Astrocyte of the cerebellum (primary cell): ENCODE data around the gene INHBA.

Experiments
- DNase-seq: peaks from one replicate; pipeline ENCODE4 v3.0.0-alpha.2; 2011; ENCODE audit warnings: low read depth
- H3K4me3 ChIP-seq: 2 replicates; pipeline ENCODE4 v1.5.1; 2011; ENCODE audit warnings: mild to moderate bottlenecking, low read depth, low read length, moderate library complexity
- CTCF ChIP-seq: IDR thresholded peaks from 2 replicates; pipeline ENCODE4 v1.5.1; 2012; ENCODE audit warnings: low read length, low read depth, moderate library complexity, mild to moderate bottlenecking; ENCODE audit errors: missing control alignments
- in situ Hi-C: cut with HindIII; loops from 2 replicates; pipeline ENCODE4 v1.10.0; 2017; ENCODE audit warnings: low sequenced_read_pairs

INHBA gene

DNA sequence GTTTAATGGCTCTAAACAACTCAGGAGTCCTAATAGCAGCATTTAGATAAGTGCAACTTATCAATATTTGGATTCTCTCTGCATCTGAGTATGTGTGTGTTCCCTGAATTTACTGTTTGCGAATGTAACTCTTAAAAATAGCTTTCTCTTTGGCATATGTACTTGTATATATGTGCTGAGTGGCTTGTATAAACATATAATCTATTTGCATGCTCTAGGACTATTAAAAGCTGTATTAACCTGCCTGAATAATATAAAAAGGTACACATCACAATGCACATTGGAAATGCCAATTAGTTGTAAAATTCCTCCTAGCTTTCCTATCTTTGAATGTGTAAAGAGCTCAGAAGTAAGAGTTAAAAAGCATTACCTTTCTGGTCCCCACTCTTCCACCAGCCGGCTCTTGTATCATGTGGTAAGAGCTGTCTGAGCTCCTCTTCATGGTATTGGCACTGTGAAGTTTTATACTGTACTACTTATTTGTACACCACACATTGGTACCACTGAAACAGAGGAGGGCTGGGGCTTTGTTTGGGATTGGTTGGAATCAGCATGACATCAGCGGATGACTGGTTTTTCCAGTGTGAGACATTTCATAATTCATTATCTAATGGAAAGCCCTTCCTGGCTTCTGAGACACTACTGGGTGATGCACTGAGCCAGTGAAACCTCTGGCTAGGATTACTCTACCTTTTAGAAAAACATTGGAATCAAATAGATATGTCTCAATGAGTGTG is at the start of gene INHBA:
Gene INHBA, minus strand, starts transcription at position 456 of the 737 bp plus-strand sequence. CDS start 2,716 bp downstream, outside the sequence.
- DNase-seq, result peak; percentile 63
- in situ Hi-C loops, result no loop called here
- H3K4me3 ChIP-seq, result peak within 1 kb of the TSS; percentile 48
- TF ChIP-seq CTCF, result no peak

DNA sequence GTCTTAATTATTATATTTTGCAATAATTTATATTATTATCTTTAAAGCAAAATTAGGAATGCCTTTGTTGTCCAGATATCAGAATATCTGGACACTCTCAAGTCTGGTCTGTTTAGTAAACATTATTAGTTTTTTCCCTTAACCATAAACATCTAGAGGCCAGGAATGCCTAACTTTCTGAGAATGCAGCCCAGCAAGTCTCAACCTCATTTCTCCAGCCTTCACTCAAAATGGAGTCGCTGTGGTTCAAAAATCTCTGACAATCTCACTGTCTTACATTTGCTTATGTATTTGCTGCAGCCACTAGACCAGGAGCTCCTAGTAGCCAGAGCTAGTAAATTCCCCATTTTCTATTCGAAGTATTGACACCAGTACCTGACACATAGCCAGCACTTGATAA is 49.7 kb upstream of the INHBA start:
- DNase-seq, result no peak
- no peak for TF ChIP-seq CTCF
- in situ Hi-C loops, result no loop called here
- no peak overlapping the region for H3K4me3 ChIP-seq

GRCh38 chr7:41750661-41751540 is 48.0 kb upstream of the INHBA start:
- in situ Hi-C loops, result no loop called here
- TF ChIP-seq CTCF, result no peak
- DNase-seq, result no peak
- H3K4me3 ChIP-seq, result no peak overlapping the region

GRCh38 chr7:41747961-41748360 is 45.1 kb upstream of the INHBA start:
- in situ Hi-C loops, result no loop called here
- no peak for TF ChIP-seq CTCF
- DNase-seq, result no peak
- H3K4me3 ChIP-seq, result no peak overlapping the region

DNA sequence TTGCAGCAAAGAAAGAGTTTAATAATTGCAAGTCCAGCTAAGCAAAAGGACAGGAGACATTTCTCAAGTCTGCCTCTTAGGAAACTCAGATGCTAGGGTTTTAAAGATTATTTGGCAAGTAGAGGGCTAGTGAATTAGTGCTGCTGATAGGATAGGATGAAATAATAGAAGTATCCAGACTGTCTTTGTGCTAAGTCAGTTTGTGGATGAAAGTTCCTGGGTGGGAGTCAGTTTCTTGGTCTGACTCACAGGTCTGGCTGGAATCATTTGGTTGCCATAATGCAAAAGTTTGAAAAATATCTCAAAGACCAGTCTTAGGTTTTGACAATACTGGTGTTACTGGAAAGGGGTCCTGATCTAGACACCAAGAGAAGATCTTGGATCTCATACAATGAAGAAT is 42.6 kb upstream of the INHBA start:
- TF ChIP-seq CTCF, result no peak
- H3K4me3 ChIP-seq, result no peak overlapping the region
- DNase-seq, result no peak
- in situ Hi-C loops, result no loop called here

DNA sequence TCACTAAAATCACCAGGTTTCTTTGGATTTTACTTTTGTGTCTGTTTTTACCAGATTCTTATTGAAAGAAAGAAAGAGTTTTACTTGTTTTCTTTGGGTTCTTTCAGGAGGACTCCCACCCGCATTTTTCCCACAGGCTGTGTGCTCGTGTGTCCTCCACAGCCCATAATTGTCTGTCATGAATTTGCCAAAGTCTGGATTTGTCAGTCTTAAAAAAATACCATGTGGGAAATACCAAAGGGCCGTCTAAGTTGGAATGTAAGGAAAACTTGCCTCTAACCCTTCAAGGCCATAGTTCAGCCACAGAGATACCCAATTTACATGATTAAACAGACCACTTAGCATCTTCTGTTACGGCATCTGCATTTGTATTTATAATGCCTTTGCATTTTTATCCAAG is 41.3 kb upstream of the INHBA start:
- in situ Hi-C loops, result no loop called here
- DNase-seq, result no peak
- no peak for TF ChIP-seq CTCF
- H3K4me3 ChIP-seq, result no peak overlapping the region
